Lower lobe of right lung (tissue), 2 donors: ENCODE results near the gene RELN. TPM values are rescaled to one million over a fixed set of nuclear protein-coding genes. Genes with fewer than 3 reads are reported as not detected.

Experiments used
- ATAC-seq, 2 donors: fragments of 200-7000 bp; cut with Tn5 transposase; one replicate each; pipeline ENCODE4 v1.9.1; 2020 to 2022; ENCODE audit warnings: mild to moderate bottlenecking in 2 of 2, moderate library complexity in 2 of 2
- DNase-seq: peaks from one replicate; pipeline ENCODE4 v3.0.0-alpha.2; 2020
- H3K27ac ChIP-seq: fragments of 200-600 bp; one replicate; pipeline ENCODE4 v1.8.0; 2022
- H3K27me3 ChIP-seq: fragments of 200-600 bp; one replicate; pipeline ENCODE4 v1.8.0; 2022; ENCODE audit warnings: low read depth
- H3K36me3 ChIP-seq: fragments of 200-600 bp; one replicate; pipeline ENCODE4 v1.8.0; 2022; ENCODE audit warnings: mild to moderate bottlenecking
- H3K4me1 ChIP-seq: fragments of 200-600 bp; one replicate; pipeline ENCODE4 v1.8.0; 2022
- H3K4me3 ChIP-seq: fragments of 200-600 bp; one replicate; pipeline ENCODE4 v1.8.0; 2022; ENCODE audit warnings: mild to moderate bottlenecking
- H3K9me3 ChIP-seq: fragments of 200-600 bp; one replicate; pipeline ENCODE4 v1.8.0; 2022
- CTCF ChIP-seq: fragments of 200-600 bp; IDR thresholded peaks from one replicate; pipeline ENCODE4 v1.8.0; 2022; ENCODE audit warnings: antibody characterized with exemption, mild to moderate bottlenecking
- intact Hi-C: fragments of 100-400 bp; cut with DNase I; formaldehyde crosslinking; loops from one replicate; pipeline ENCODE4 v1.11.0; 2022
- total RNA-seq: library from RNA; stranded (reverse); fragmentation: NEBNext Ultra II Directional; extraction: Animal tissue kit (Norgen Biotek cat#: 25700); gene quantifications from one replicate; pipeline ENCODE4 v1.2.1, GENCODE V29; 2021
- donor health status: DM: no; HTN: yes; CAD: no; lungs with severe emphysema.

RELN gene
- total RNA-seq, 1 donor from 2014 or later = 3.7 TPM

DNA sequence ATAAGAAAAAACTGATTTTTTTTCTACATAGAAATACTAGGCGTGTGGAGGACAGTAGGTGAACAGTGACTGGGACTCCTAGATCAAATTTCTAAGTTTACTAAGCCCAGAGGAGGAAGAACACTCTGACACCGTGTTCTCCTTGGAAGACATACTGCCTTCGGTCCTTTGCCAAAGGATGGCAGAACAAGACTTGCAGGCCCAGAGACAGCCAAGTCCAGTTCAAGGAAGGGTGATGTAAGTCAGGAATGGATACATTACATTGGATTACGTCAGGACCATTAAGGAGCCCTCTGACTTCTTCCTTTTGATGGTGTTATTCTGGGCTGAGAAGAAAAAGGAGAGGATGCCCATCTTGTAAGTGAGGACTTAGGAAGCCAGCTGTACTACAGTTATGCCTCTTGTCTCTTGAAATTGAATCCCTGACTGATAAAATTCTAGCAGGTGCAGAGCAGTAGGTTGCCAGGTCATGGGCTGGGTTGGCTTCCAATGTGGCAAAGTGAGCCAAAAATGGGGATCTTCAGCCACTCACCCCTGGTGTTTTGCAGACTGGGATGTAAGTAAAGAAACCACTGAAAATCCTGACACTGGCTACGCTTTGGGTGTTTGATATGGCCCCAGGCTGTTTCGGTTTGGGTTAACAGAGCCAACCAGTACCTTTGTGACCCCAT, 45.1 kb downstream of the RELN start:
- H3K4me1 ChIP-seq = no peaks in the 10 kb centered on the region
- intact Hi-C loops = no loop called here
- no peaks in the 10 kb centered on the region for H3K27me3 ChIP-seq
- DNase-seq (no peak), ATAC-seq (no peak)
- H3K36me3 ChIP-seq = no peaks in the 10 kb centered on the region
- no peaks in the 10 kb centered on the region for H3K9me3 ChIP-seq
- no peak overlapping the region for H3K4me3 ChIP-seq
- no peak for TF ChIP-seq CTCF
- no peak overlapping the region for H3K27ac ChIP-seq

DNA sequence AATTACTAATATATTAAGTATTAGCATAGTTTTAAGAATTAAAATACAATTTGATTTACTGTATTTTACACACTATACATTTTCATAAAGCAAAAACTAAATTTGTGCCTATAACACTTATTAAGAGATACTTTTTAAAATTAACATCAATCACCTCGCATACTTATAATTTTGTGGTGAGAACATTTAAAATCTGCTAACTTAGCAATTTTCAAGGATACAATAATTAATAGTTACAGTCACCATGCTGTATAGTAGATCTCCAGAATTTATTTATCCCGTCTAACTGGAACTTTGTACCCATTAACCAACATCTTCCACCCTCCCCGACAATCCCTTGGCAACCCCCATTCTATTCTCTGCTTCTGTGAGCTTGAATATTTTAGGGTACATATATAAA, 47.5 kb downstream of the RELN start:
- Histone ChIP-seq H3K4me1 (no peaks in the 10 kb centered on the region), H3K4me3 (no peak overlapping the region), H3K27ac (no peak overlapping the region), H3K27me3 (no peaks in the 10 kb centered on the region), H3K9me3 (no peaks in the 10 kb centered on the region), H3K36me3 (no peaks in the 10 kb centered on the region)
- intact Hi-C loops = no loop called here
- DNase-seq = no peak
- no peak for ATAC-seq
- no peak for TF ChIP-seq CTCF

DNA sequence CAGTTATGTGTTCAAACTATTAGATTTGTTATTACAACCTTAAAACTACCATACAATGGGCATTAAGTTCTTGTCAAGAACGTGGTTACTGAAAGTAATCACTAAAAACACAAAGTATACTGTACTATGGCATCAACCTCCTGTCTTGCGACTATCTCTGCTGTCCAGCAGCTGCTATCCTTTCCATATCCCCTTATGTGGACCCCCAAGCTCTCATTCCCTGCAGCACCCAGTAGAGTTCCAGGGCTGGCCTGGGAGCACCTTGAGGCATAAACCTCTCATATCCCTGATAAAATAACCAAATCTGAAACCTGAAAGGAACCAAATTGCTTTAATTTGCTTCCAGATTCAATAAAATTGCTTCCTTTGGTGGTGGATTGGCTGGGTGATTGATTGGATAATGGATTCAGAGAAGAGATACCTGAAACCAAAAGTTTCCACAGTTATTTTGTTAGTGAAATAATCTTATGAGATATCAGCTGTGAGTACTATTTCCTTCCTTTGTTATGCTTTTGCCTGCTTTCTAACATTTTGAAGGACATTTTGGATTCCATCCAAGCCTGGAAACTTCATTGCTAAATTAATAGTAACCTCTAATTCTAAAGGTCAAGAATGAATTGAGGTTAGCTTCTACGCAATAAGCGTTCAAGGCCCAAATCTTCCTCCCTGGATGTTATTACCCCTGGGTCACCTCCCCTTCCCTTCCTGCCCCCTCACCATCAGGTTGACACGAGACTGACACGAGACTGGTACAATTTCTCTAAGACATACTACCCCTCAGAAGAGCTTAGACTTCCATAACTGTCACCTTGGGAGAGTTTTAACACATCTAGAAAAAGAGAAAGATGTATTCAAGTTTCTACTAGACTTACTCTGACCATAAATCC, 48.8 kb downstream of the RELN start:
- intact Hi-C loops = no loop called here
- Histone ChIP-seq H3K27me3 (no peaks in the 10 kb centered on the region), H3K27ac (no peak overlapping the region), H3K4me1 (no peaks in the 10 kb centered on the region), H3K36me3 (no peaks in the 10 kb centered on the region), H3K9me3 (no peaks in the 10 kb centered on the region), H3K4me3 (no peak overlapping the region)
- no peak for DNase-seq
- TF ChIP-seq CTCF = no peak
- no peak for ATAC-seq

DNA sequence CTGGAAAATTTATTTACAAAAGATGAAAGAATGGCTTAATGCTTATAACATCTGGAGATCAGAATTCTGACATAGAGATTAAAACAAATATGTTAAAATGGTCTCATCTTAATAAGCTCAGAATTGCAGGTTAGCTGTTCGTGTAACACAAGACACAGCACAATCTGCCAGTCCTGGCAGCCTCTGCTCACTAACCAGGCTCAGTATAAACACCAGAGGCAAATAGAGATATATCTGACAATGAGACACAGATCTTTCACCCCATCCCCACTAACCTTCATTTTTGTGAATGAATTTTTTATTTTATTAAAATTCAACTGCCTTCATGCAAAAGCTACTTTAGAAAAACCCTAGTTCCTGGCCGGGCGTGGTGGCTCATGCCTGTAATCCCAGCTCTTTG, 51.8 kb downstream of the RELN start:
- Histone ChIP-seq H3K4me3 (no peak overlapping the region), H3K27ac (no peak overlapping the region), H3K27me3 (no peaks in the 10 kb centered on the region), H3K4me1 (no peaks in the 10 kb centered on the region), H3K9me3 (no peaks in the 10 kb centered on the region), H3K36me3 (no peaks in the 10 kb centered on the region)
- TF ChIP-seq CTCF = no peak
- intact Hi-C loops = no loop called here
- no peak for DNase-seq
- no peak for ATAC-seq

GRCh38 chr7:103936558-103936957, 52.9 kb downstream of the RELN start:
- Histone ChIP-seq H3K4me3 (no peak overlapping the region), H3K9me3 (no peaks in the 10 kb centered on the region), H3K4me1 (no peaks in the 10 kb centered on the region), H3K36me3 (no peaks in the 10 kb centered on the region), H3K27me3 (no peaks in the 10 kb centered on the region), H3K27ac (no peak overlapping the region)
- DNase-seq (no peak), ATAC-seq (no peak)
- no peak for TF ChIP-seq CTCF
- intact Hi-C loops = no loop called here
